Activated naive CD8-positive, alpha-beta T cell treated with anti-CD3 and anti-CD28 coated beads, Interleukin-2, amount 50 U/mL, for 16 hours (primary cell): Measurements from ENCODE around the gene STARD13.

Experiments used
- DNase-seq: peaks from one replicate; pipeline ENCODE4 v3.0.0-alpha.2; 2020; ENCODE audit warnings: low read depth, low spot score

STARD13 gene

GRCh38 chr13:33277946-33278345, 7.6 kb downstream of the STARD13 start:
- DNase-seq = no peak

GRCh38 chr13:33277037-33277740, 8.4 kb downstream of the STARD13 start:
- DNase-seq = no peak

GRCh38 chr13:33276570-33276969, 9.0 kb downstream of the STARD13 start:
- no peak for DNase-seq

GRCh38 chr13:33275916-33276315, 9.6 kb downstream of the STARD13 start:
- no peak for DNase-seq

GRCh38 chr13:33274264-33274663, 11.3 kb downstream of the STARD13 start:
- DNase-seq = no peak

GRCh38 chr13:33272531-33273124, 12.9 kb downstream of the STARD13 start:
- DNase-seq = no peak

GRCh38 chr13:33271759-33272158, 13.8 kb downstream of the STARD13 start:
- DNase-seq = no peak

GRCh38 chr13:33270895-33271538, 14.5 kb downstream of the STARD13 start:
- DNase-seq = no peak

GRCh38 chr13:33265607-33266006, 19.9 kb downstream of the STARD13 start:
- no peak for DNase-seq

- no peak for DNase-seq
Observed at GRCh38 chr13:33265133-33265532, 20.4 kb downstream of the STARD13 start.

- DNase-seq = no peak
Observed at GRCh38 chr13:33264620-33264978, 21.0 kb downstream of the STARD13 start.

- DNase-seq = no peak
Observed at GRCh38 chr13:33263976-33264619, 21.5 kb downstream of the STARD13 start.

- no peak for DNase-seq
Observed at GRCh38 chr13:33263484-33263883, 22.1 kb downstream of the STARD13 start.

- DNase-seq = no peak
Observed at GRCh38 chr13:33262997-33263396, 22.6 kb downstream of the STARD13 start.

GRCh38 chr13:33262594-33262993, 23.0 kb downstream of the STARD13 start:
- DNase-seq = no peak

- DNase-seq = no peak
Observed at GRCh38 chr13:33262062-33262487, 23.5 kb downstream of the STARD13 start.

GRCh38 chr13:33261387-33262061, 24.0 kb downstream of the STARD13 start:
- DNase-seq = no peak

- no peak for DNase-seq
Observed at GRCh38 chr13:33260168-33261098, 25.1 kb downstream of the STARD13 start.

- no peak for DNase-seq
Observed at GRCh38 chr13:33259296-33259695, 26.3 kb downstream of the STARD13 start.

GRCh38 chr13:33258808-33259193, 26.8 kb downstream of the STARD13 start:
- DNase-seq = no peak
